ENCODE data around the gene DR1. TPM values are rescaled to one million over a fixed set of nuclear protein-coding genes. Genes with fewer than 3 reads are reported as not detected.

The DR1 gene
- total and polyA plus RNA-seq, 2 of the 4 experiments (the other 2 are of a cell fraction) = 27.1 to 39.4 TPM

DNA sequence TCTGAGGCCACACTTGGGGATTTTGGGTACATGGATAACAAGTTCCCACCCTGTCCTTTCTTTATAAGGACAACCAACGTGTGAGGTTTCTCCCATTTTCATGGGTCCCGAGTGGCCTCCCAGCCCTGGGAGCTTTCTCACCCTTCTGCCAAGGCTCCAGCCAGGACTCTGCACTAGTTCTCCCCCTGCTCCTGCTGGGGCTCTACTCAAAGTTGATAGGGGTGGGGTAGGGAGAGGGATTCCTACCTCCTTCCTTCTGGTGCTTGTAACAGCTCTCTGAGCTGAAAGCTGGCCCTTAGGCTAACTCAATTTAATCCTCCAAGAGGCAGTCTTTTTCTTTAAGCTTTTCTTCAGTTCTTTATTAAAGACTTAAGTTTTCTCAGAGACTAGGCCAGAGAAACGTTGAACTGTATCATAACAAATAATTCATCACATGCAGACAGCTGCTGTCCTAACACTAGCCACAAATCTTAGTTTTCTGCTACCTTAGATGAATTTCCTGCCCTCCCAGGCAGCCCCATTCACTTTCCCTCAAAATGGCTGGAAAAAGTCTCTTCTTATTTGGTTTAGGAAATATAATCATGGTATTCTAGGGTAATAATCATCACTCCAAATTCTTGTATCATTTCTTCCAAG, 22.4 kb upstream of the DR1 start:
- no peaks in the 10 kb centered on the region for H4K20me1 ChIP-seq (ENCODE audit: insufficient read depth, low read length)
- no peak overlapping the region for H2BK120ac ChIP-seq (ENCODE audit: low read depth, low read length)
- H3K27me3 ChIP-seq (ENCODE audit: control insufficient read depth, insufficient read depth, low read length) = no peaks in the 10 kb centered on the region
- H3K27ac ChIP-seq (ENCODE audit: insufficient read depth, low read length) = no peak overlapping the region
- ATAC-seq (ENCODE audit: low read depth) (no peak), DNase-seq (no peak)
- in situ Hi-C loops (cut with MboI; ENCODE audit: low sequenced_read_pairs) = no loop called here
- no peak overlapping the region for H2BK20ac ChIP-seq (ENCODE audit: low read depth, low read length)
- no peak overlapping the region for H3K23ac ChIP-seq (ENCODE audit: low read depth, low read length)
- no peak overlapping the region for H2AK5ac ChIP-seq (ENCODE audit: low read depth, low read length)
- no peaks in the 10 kb centered on the region for H3K9me3 ChIP-seq (ENCODE audit: control insufficient read depth, insufficient read depth, low read length)
- H2AK9ac ChIP-seq (replicated peaks; ENCODE audit: low read depth, low read length, poor library complexity) = no peak overlapping the region
- no peak overlapping the region for H3K56ac ChIP-seq (ENCODE audit: extremely low read depth, insufficient read depth, low read length)
- H3K14ac ChIP-seq (replicated peaks; ENCODE audit: low read depth, low read length) = no peak overlapping the region
- no TSS peak for BruUV-seq (replicated peaks)
- no peak overlapping the region for H3K18ac ChIP-seq (ENCODE audit: low read depth, low read length)
- H3K4me3 ChIP-seq (ENCODE audit: insufficient read depth, low read depth, low read length) = no peak overlapping the region
- no peak overlapping the region for H3K4ac ChIP-seq (ENCODE audit: low read depth, low read length)
- no peaks in the 10 kb centered on the region; the same call in 1 of the 2 replicates for H3K9me1 ChIP-seq (ENCODE audit: insufficient read depth, low read length)
- no peak overlapping the region for H2AFZ ChIP-seq (replicated peaks; ENCODE audit: low read length, poor library complexity)
- H4K91ac ChIP-seq (ENCODE audit: insufficient read depth, low read depth, low read length) = no peak overlapping the region
- no peak overlapping the region for H4K8ac ChIP-seq (ENCODE audit: low read depth in 2 of 2, low read length in 2 of 2)
- no peaks in the 10 kb centered on the region for H3K36me3 ChIP-seq (ENCODE audit: control insufficient read depth, insufficient read depth, low read length)
- TF ChIP-seq CTCF (conservative IDR thresholded peaks at IDR 0.05; ENCODE audit: low read depth, low read length) (no peak), MAZ (IDR thresholded peaks at IDR 0.05; ENCODE audit: borderline replicate concordance, low read depth, low read length) (no peak), FOS (IDR thresholded peaks at IDR 0.05; ENCODE audit: low read depth, low read length) (no peak), RAD21 (IDR thresholded peaks at IDR 0.05; ENCODE audit: low read length) (no peak), RCOR1 (IDR thresholded peaks at IDR 0.05; ENCODE audit: insufficient replicate concordance, low read length) (no peak), RFX5 (IDR thresholded peaks at IDR 0.05; ENCODE audit: low read depth, low read length) (no peak), CEBPB (IDR thresholded peaks at IDR 0.05; ENCODE audit: low read depth, low read length) (no peak), MXI1 (IDR thresholded peaks at IDR 0.05; ENCODE audit: borderline replicate concordance, low read depth, low read length) (no peak), MAFK (IDR thresholded peaks at IDR 0.05; ENCODE audit: low read depth, low read length) (no peak), SMC3 (IDR thresholded peaks at IDR 0.05; ENCODE audit: low read depth, low read length) (no peak), POLR2A (IDR thresholded peaks at IDR 0.05; ENCODE audit: low read depth, low read length) (no peak), NFE2L2 (IDR thresholded peaks at IDR 0.05; ENCODE audit: low read depth, low read length) (no peak), CHD1 (IDR thresholded peaks at IDR 0.05; ENCODE audit: low read depth, low read length) (no peak)
- TF ChIP-seq, protein P1, sequence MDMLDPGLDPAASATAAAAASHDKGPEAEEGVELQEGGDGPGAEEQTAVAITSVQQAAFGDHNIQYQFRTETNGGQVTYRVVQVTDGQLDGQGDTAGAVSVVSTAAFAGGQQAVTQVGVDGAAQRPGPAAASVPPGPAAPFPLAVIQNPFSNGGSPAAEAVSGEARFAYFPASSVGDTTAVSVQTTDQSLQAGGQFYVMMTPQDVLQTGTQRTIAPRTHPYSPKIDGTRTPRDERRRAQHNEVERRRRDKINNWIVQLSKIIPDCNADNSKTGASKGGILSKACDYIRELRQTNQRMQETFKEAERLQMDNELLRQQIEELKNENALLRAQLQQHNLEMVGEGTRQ (IDR thresholded peaks at IDR 0.05; ENCODE audit: low read depth, low read length) = no peak
- TF ChIP-seq, protein P2, sequence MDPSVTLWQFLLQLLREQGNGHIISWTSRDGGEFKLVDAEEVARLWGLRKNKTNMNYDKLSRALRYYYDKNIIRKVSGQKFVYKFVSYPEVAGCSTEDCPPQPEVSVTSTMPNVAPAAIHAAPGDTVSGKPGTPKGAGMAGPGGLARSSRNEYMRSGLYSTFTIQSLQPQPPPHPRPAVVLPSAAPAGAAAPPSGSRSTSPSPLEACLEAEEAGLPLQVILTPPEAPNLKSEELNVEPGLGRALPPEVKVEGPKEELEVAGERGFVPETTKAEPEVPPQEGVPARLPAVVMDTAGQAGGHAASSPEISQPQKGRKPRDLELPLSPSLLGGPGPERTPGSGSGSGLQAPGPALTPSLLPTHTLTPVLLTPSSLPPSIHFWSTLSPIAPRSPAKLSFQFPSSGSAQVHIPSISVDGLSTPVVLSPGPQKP (IDR thresholded peaks at IDR 0.05; ENCODE audit: borderline replicate concordance, low read depth, low read length) = no peak
- H3K4me2 ChIP-seq (ENCODE audit: low read depth, low read length) = no peak overlapping the region
- H2BK15ac ChIP-seq (ENCODE audit: low read depth, low read length) = no peak overlapping the region
- no CpG with 5 or more reads among the region's 3 CpGs for WGBS, 2 experiments (ENCODE audit: extremely low coverage in 2 of 2, insufficient read length in 1 of 2)
- ChIA-PET POLR2A (ENCODE audit: unreplicated experiment) (no interaction called here), CTCF (interaction anchor here (0.8 kb wide), 1 partner anchor 31 kb away, joined by 3 read pairs; no protein-coding TSS in a partner anchor)
- intact Hi-C loops (cut with micrococcal nuclease) = no loop called here
- no peak overlapping the region for H3K9ac ChIP-seq (ENCODE audit: low read depth, low read length)
- no peaks in the 10 kb centered on the region for H3K79me1 ChIP-seq (ENCODE audit: low read depth in 1 of 2, low read length in 2 of 2)
- no peak overlapping the region for H4K5ac ChIP-seq (ENCODE audit: low read depth, low read length)
- peaks cover 3% of the 10 kb centered on the region; the same call in 1 of the 2 replicates for H3K4me1 ChIP-seq (ENCODE audit: control insufficient read depth, insufficient read depth, low read length)
- H2BK5ac ChIP-seq (ENCODE audit: low read depth, low read length, poor library complexity, severe bottlenecking) = no peak overlapping the region
- dilution Hi-C loops (cut with HindIII; ENCODE audit: low sequenced_read_pairs, unreplicated experiment) = no loop called here
